ENCODE measurements around the gene MSN.

- TF ChIP-seq POLR2A (IDR thresholded peaks at IDR 0.05): no peak
- TF ChIP-seq, protein P1, sequence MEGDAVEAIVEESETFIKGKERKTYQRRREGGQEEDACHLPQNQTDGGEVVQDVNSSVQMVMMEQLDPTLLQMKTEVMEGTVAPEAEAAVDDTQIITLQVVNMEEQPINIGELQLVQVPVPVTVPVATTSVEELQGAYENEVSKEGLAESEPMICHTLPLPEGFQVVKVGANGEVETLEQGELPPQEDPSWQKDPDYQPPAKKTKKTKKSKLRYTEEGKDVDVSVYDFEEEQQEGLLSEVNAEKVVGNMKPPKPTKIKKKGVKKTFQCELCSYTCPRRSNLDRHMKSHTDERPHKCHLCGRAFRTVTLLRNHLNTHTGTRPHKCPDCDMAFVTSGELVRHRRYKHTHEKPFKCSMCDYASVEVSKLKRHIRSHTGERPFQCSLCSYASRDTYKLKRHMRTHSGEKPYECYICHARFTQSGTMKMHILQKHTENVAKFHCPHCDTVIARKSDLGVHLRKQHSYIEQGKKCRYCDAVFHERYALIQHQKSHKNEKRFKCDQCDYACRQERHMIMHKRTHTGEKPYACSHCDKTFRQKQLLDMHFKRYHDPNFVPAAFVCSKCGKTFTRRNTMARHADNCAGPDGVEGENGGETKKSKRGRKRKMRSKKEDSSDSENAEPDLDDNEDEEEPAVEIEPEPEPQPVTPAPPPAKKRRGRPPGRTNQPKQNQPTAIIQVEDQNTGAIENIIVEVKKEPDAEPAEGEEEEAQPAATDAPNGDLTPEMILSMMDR (IDR thresholded peaks at IDR 0.05 in 4 of 5, conservative IDR thresholded peaks at IDR 0.05 in 1 of 5): no peak
Observed at GRCh38 chrX:65657659-65658058, 9.8 kb upstream of the MSN start.

Measured in gastrocnemius medialis (tissue), 4 donors.